AG04450 (cell line): Measurements from ENCODE around the gene LMOD2. TPM values are rescaled to one million over a fixed set of nuclear protein-coding genes. Genes with fewer than 3 reads are reported as not detected.
A peak's percentile ranks its signal among the peaks of the same experiment; 100 is the strongest.

Experiments
- CTCF ChIA-PET: fragments of 300-600, 350-600 bp; formaldehyde crosslinking; extraction: SDS; loops from one replicate; lab custom pipeline; 2022; ENCODE audit warnings: antibody characterized with exemption, inconsistent platforms; lab: Charles Lee
- POLR2A ChIA-PET: fragments of 350-600 bp; formaldehyde crosslinking; extraction: SDS; loops from one replicate; lab custom pipeline; 2021; ENCODE audit warnings: antibody characterized with exemption, inconsistent platforms; lab: Yijun Ruan, JAX
- DNase-seq: peaks from one replicate; pipeline ENCODE4 v3.0.0-alpha.2; 2011; ENCODE audit warnings: low read depth, low spot score
- H3K27ac ChIP-seq: one replicate; pipeline ENCODE4 v1.5.1; 2012; ENCODE audit warnings: low read depth, low read length, control low read depth
- H3K27me3 ChIP-seq: one replicate; pipeline ENCODE4 v1.6.0; 2012; ENCODE audit warnings: low read length; ENCODE audit not compliant: control insufficient read depth, insufficient read depth
- H3K4me3 ChIP-seq: 2 replicates; pipeline ENCODE4 v1.5.1; 2011; ENCODE audit warnings: mild to moderate bottlenecking, low read depth, low read length, control low read depth
- H3K9me3 ChIP-seq: 2 replicates; pipeline ENCODE4 v1.5.1; 2012; ENCODE audit warnings: low read length; ENCODE audit not compliant: control insufficient read depth, insufficient read depth
- CTCF ChIP-seq: IDR thresholded peaks from 2 replicates; pipeline ENCODE4 v1.5.1; 2011; ENCODE audit warnings: low read depth, low read length, control low read depth, inconsistent platforms
- polyA plus RNA-seq: library from polyadenylated mRNA; depleted of rRNA; stranded (reverse); fragments of >200 nt; gene quantifications from 2 replicates; pipeline ENCODE4 v1.2.3, GENCODE V29; 2011; rRNA removed

Gene LMOD2
- polyA plus RNA-seq, 1 experiment = not detected

DNA sequence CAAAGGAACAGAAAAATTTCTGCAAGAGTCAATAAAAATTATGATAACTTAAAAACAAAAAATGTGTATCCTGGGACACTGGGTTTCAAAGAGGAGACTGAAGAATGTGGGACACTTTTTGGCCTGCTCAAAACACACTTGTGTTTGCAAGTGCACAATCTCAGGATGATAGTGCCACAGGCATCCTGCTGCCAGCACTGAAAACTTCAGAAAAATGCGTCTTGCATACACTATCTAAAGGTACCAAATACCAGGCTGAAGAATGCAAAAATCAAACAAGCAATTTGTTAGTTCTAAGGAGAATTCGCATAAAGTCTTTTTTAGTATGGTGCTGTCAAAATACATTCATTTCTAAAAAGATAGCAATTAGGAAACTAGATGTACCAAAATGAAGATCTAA, 55.0 kb downstream of the LMOD2 start:
- H3K4me3 ChIP-seq = no peak overlapping the region
- H3K27ac ChIP-seq = no peak overlapping the region
- TF ChIP-seq CTCF = no peak
- no peak for DNase-seq
- POLR2A ChIA-PET = no interaction called here
- H3K27me3 ChIP-seq = no peaks in the 10 kb centered on the region
- no peaks in the 10 kb centered on the region for H3K9me3 ChIP-seq
- CTCF ChIA-PET = interaction anchor here (1.0 kb wide), 1 partner anchor 9 kb away, joined by 5 read pairs; no protein-coding TSS in a partner anchor

DNA sequence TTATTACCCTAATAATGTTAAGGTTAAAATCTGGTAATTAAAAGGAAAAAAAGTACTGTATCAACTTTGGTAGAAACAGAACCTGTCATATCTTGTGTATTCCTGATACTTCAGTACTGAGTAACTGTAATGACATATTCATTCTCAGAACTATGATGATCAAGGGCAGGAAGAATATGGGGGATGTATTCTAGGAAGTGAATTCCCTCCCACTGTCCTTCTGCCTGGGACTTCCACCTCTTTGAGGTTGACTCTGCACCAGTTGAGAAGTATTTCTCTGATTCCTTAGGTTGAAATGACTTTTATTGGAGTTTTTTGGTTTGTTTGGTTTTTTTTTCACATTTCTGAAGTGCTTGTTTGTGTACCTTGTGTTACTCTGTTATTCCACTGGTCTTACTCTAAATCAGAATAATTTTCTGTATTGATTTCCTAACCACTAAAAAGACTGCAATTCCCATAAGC, 56.2 kb downstream of the LMOD2 start:
- no peak for TF ChIP-seq CTCF
- Histone ChIP-seq H3K4me3 (no peak overlapping the region), H3K27ac (no peak overlapping the region), H3K27me3 (no peaks in the 10 kb centered on the region), H3K9me3 (no peaks in the 10 kb centered on the region)
- POLR2A ChIA-PET = no interaction called here
- CTCF ChIA-PET = interaction anchor here (0.6 to 3.7 kb wide), 4 partner anchors 10 to 129 kb away, joined by 3 to 16 read pairs (median 4); no protein-coding TSS in a partner anchor
- no peak for DNase-seq

- Histone ChIP-seq H3K27ac (no peak overlapping the region), H3K9me3 (no peaks in the 10 kb centered on the region), H3K27me3 (no peaks in the 10 kb centered on the region), H3K4me3 (no peak overlapping the region)
- ChIA-PET CTCF (interaction anchor here (0.6 to 3.7 kb wide), 5 partner anchors 11 to 130 kb away, joined by 3 to 16 read pairs (median 3); no protein-coding TSS in a partner anchor), POLR2A (interaction anchor here (0.7 to 1.2 kb wide), 2 partner anchors 11 to 36 kb away, joined by 3 to 7 read pairs; partner anchors contain the start of gene WASL)
- DNase-seq = peak; percentile 30
- no peak for TF ChIP-seq CTCF
These were observed 57.0 kb downstream of the LMOD2 start for GRCh38 chr7:123712619-123713018.

Other genes starting within 250 kb of the LMOD2 start
- gene IQUB, start 121.3 kb upstream of the LMOD2 start, polyA plus RNA-seq = 0.06 and 0.15 TPM in 2 replicates
- 21.0 and 39.8 TPM in 2 replicates for gene NDUFA5, start 98.0 kb upstream of the LMOD2 start, polyA plus RNA-seq
- not detected in 2 replicates for gene ASB15, start 54.0 kb upstream of the LMOD2 start, polyA plus RNA-seq
- 11.6 and 11.9 TPM in 2 replicates for gene WASL, start 93.1 kb downstream of the LMOD2 start, polyA plus RNA-seq
- not detected in 2 replicates for gene HYAL4, start 189.3 kb downstream of the LMOD2 start, polyA plus RNA-seq